ENCODE data around the gene NXNL1.

Gene NXNL1

DNA sequence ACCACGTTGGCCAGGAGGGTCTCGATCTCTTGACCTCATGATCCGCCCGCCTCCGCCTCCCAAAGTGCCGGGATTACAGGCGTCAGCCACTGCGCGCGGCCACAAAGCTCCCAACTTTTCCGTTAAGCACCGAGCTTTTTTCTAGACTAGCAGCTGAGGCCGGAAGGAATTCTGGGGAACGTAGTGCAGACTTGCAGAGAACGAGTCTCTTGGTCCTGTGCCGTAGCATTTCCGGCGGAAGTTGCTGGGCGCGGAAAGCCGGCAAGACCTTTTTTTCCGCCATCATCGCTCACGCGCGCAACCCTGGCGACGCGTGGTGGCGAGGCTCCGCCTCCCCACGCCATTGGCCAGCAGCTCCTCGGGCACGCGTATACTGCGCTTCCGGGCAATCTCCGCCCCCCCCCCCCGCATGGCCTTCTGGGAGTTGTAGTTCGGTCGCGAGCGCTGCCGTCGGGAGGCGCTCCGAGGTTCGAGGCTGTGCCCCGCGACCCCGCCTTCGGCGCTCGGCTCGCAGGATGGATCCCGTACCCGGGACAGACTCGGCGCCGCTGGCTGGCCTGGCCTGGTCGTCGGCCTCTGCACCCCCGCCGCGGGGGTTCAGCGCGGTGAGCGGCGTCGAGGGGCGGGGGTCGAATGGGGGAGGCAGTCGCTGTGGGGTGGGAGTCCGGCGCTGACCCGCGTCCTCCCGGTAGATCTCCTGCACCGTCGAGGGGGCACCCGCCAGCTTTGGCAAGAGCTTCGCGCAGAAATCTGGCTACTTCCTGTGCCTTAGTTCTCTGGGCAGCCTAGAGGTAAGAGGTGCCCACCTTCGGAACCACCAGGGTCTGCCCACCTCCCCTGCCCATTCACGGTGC, 40.9 kb downstream of the NXNL1 start, which contains the start of gene MVB12A:
Gene MVB12A, plus strand, starts transcription at position 427 of the 854 bp plus-strand sequence. Its CDS starts 89 bp downstream, at position 516.
- peak; percentile 100 for DNase-seq (ENCODE audit: low spot score)

DNA sequence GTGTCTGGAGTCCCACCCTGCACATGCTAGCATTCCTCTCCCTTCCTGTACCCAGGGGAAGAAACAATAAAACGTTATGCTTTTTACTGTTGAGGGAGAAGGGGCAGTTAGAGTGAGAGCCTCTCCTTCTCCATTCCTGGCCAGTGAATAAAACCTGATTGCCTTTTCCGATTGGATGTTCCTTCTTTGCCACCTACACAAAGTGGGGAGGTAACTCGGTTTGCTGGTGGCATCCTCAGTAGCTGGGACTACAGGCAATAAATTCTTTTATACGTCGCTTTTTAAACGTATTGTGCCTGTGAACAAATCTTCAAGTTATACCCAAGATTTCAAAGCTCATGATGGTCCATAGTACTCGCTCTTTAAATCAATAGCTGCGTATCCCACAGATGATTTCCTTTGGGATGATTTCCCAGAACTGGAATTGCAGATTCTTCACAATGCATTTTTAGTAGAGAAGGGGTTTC, 41.5 kb downstream of the NXNL1 start:
- peak; percentile 3 for DNase-seq (ENCODE audit: low spot score)

DNA sequence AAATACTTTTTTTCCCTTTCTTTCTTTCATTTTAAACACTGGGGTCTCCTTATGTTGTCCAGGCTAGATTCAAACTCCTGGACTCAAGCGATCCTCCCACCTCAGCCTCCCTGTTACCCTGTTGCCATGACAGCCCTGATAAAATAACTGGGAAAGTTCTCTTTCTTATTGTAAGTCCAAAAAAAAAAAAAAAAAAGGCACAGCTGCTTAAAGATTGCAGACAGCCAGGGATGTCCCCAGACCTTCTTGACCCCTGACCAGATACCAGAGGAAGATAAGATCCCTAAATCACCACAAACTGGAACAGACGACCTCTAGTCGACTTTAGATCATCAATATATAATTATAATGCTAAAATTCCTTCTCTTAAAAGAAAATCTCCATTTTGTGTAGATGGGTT, 42.0 kb downstream of the NXNL1 start:
- DNase-seq (ENCODE audit: low spot score): no peak

- no peak for DNase-seq (ENCODE audit: low spot score)
Observed at GRCh38 chr19:17415121-17415520, 45.6 kb downstream of the NXNL1 start.

DNA sequence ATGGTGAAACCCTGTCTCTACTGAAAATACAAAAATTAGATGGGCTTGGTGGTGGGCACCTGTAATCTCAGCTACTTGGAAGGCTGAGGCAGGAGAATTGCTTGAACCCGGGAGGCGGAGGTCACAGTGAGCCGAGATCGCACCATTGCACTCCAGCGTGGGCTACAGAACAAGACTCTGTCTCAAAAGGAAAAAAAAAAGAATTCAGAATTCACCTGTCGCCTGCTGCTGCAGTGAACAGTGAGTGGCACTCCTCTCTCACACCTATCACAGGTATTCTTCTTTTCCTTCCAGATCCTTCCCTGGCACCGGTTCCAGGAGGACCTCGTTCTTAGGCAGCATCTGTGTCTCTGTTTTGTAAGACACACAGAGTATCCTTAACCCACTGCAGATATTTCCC, 46.6 kb downstream of the NXNL1 start:
- DNase-seq (ENCODE audit: low spot score): no peak

DNA sequence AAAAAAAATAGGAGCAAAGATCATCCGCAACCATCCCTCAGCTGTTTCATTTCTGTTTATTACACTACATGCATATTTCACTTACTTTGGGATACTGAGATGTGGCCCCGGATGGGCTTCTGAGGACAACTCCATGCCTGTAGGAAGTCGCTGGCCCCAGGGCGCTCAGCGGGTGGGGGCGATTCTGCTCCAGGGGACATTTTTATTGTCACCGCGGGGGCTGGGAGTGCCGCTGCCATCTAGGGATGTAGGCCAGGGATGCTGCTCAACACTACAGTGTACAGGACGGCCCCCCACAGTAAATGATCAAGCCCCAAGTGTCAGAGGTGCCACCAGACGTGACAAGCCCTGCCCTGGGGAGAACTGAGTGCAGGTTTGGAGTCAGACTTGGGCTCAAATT, 48.9 kb downstream of the NXNL1 start:
- no peak for DNase-seq (ENCODE audit: low spot score)

- no peak for DNase-seq (ENCODE audit: low spot score)
Observed at GRCh38 chr19:17409990-17410389, 50.7 kb downstream of the NXNL1 start.

DNA sequence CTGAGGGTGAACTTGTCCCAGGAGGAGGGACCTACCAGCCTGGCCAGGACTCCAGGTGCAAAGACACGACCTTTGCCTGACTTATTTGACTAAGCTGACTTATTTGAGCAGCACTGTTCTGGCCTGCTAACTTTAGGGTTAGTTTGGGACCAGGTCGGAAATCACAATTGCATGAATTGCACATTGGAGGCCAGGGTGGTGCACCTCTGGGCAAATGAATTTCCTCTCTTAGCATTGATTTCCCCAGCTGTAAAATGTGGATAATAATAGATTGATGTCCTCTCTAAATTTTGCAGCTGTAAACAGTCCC, 53.9 kb downstream of the NXNL1 start:
- no peak for DNase-seq (ENCODE audit: low spot score)

DNA sequence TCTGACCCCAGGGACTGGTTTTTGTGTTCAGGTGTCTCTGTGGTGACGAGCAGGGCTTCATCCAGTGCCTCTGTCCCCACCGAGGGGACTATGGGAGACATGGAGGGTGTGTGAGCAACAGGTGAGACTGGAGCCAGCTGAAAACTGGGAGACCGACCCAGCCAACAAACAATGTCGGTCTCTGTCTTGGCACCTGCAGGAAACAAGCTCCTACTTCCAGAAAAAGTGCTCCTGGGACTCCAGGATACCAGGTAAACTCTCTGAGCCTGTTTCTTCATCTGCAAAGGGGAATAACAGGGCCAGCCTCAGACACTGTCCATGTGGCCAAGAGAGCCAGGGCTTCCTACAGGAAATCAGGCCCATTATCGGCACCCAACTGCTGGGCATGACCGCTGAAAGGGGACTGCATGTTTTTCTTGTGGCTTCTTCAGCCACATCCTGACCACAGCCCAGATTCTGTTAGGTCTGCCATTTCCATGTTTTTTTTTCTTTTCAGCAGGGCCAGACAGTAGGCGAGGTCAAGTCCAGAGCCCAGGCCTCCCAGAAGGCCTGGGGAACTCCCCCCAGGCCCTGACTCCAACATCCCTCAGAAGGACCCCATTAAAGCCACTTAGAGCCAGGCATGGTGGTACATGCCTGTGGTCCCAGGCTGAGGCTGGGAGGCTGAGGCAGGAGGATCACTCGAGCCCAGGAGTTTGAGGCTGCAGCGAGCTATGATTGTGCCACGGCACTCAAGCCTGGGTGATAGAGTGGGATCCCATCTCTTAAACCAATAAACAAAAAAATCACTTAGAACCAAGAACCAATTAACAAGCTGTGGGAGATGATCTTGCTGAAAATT, 54.5 kb downstream of the NXNL1 start:
- DNase-seq (ENCODE audit: low spot score): no peak

Data from AG20443 (cell line).